CD14-positive monocyte (primary cell): ENCODE results near the gene SPACDR. TPM values are rescaled to one million over a fixed set of nuclear protein-coding genes. Genes with fewer than 3 reads are reported as not detected.

Experiments used
- DNase-seq, 3 donors: peaks; one replicate each; pipeline ENCODE4 v3.0.0-alpha.2; 2011 to 2022
- H2AFZ ChIP-seq: 2 replicates; pipeline ENCODE4 v1.6.0; 2012; ENCODE audit warnings: mild to moderate bottlenecking, low read depth, low read length, inconsistent platforms; ENCODE audit not compliant: insufficient read depth, poor library complexity, severe bottlenecking
- H3K27ac ChIP-seq, 2 donors: 1 replicate in 1 of 2; 2 replicates in 1 of 2; pipeline ENCODE4 v1.5.1; 2012 to 2013; ENCODE audit warnings: low read length in 2 of 2, control low read depth in 1 of 2, inconsistent platforms in 1 of 2, low read depth in 1 of 2, mild to moderate bottlenecking in 1 of 2
- H3K27me3 ChIP-seq, 2 donors: one replicate each; pipeline versions ENCODE4 v1.6.0 to v1.6.1; 2011 to 2013; ENCODE audit warnings: low read length in 2 of 2; ENCODE audit not compliant: control insufficient read depth in 2 of 2, insufficient read depth in 2 of 2
- H3K36me3 ChIP-seq, 2 donors: replicated peaks in 1 of 2; 1 replicate in 1 of 2; 2 replicates in 1 of 2; pipeline versions ENCODE4 v1.5.1 to v1.6.1; 2012 to 2013; ENCODE audit warnings: low read length in 2 of 2, control low read depth in 1 of 2, inconsistent platforms in 1 of 2, mild to moderate bottlenecking in 1 of 2; ENCODE audit not compliant: insufficient read depth in 2 of 2, control insufficient read depth in 1 of 2
- H3K4me1 ChIP-seq, 2 donors: 1 replicate in 1 of 2; 2 replicates in 1 of 2; pipeline versions ENCODE4 v1.5.1 to v1.6.1; 2012 to 2013; ENCODE audit warnings: low read length in 2 of 2, control low read depth in 1 of 2, inconsistent platforms in 1 of 2, mild to moderate bottlenecking in 1 of 2, moderate library complexity in 1 of 2; ENCODE audit not compliant: insufficient read depth in 2 of 2, control insufficient read depth in 1 of 2
- H3K4me2 ChIP-seq: replicated peaks from 2 replicates; pipeline ENCODE3; 2012; ENCODE audit warnings: low read length, moderate library complexity, mild to moderate bottlenecking; ENCODE audit not compliant: poor library complexity, severe bottlenecking; ENCODE audit errors: extremely low read depth
- H3K4me3 ChIP-seq, 3 experiments: fragments of 200-600 bp in 1 of 3; sonication (generic) in 1 of 3; replicated peaks in 1 of 3; 1 replicate in 2 of 3; 2 replicates in 1 of 3; pipeline ENCODE4 v1.5.1; 2011 to 2013; ENCODE audit warnings: low read length in 3 of 3, mild to moderate bottlenecking in 3 of 3, control low read depth in 2 of 3, low read depth in 2 of 3, inconsistent platforms in 1 of 3, moderate library complexity in 1 of 3
- H3K79me2 ChIP-seq: 2 replicates; pipeline ENCODE4 v1.6.0; 2012; ENCODE audit warnings: mild to moderate bottlenecking, control low read depth, inconsistent platforms, low read length, moderate library complexity; ENCODE audit not compliant: insufficient read depth
- H3K9ac ChIP-seq: 2 replicates; pipeline ENCODE4 v1.6.0; 2017; ENCODE audit warnings: low read length, mild to moderate bottlenecking; ENCODE audit not compliant: insufficient read depth, poor library complexity, severe bottlenecking
- H3K9me3 ChIP-seq, 2 donors: replicated peaks in 1 of 2; 1 replicate in 1 of 2; 2 replicates in 1 of 2; pipeline versions ENCODE4 v1.5.1 to v1.6.1; 2012 to 2013; ENCODE audit warnings: low read length in 2 of 2, control low read depth in 1 of 2; ENCODE audit not compliant: control insufficient read depth in 1 of 2, insufficient read depth in 1 of 2
- H4K20me1 ChIP-seq: 2 replicates; pipeline ENCODE4 v1.6.0; 2012; ENCODE audit warnings: mild to moderate bottlenecking, low read length, control low read depth, moderate library complexity; ENCODE audit not compliant: insufficient read depth
- H3K27ac Mint-ChIP-seq, 7 donors: one replicate each; pipeline ENCODE4 v1.8.0; 2020; ENCODE audit warnings: mild to moderate bottlenecking in 7 of 7, mixed read lengths in 7 of 7, moderate library complexity in 6 of 7, inconsistent platforms in 2 of 7
- H3K27me3 Mint-ChIP-seq, 3 donors: one replicate each; pipeline ENCODE4 v1.8.0; 2021 to 2022; ENCODE audit warnings: low read depth in 3 of 3, mild to moderate bottlenecking in 3 of 3, mixed read lengths in 3 of 3, moderate library complexity in 3 of 3, inconsistent platforms in 1 of 3
- H3K36me3 Mint-ChIP-seq, 2 donors: one replicate each; pipeline ENCODE4 v1.8.0; 2020; ENCODE audit warnings: mixed read lengths in 2 of 2, inconsistent platforms in 1 of 2, mild to moderate bottlenecking in 1 of 2
- H3K4me1 Mint-ChIP-seq: one replicate; pipeline ENCODE4 v1.8.0; 2020; ENCODE audit warnings: mild to moderate bottlenecking, mixed read lengths
- H3K4me3 Mint-ChIP-seq, 2 donors: one replicate each; pipeline ENCODE4 v1.8.0; 2020; ENCODE audit warnings: mild to moderate bottlenecking in 2 of 2, mixed read lengths in 2 of 2, moderate library complexity in 1 of 2
- H3K9me3 Mint-ChIP-seq, 7 donors: one replicate each; pipeline ENCODE4 v1.8.0; 2020 to 2022; ENCODE audit warnings: mixed read lengths in 7 of 7, mild to moderate bottlenecking in 6 of 7, moderate library complexity in 6 of 7, inconsistent platforms in 2 of 7
- WGBS: methylation state at CpG from one replicate; pipeline ENCODE4 v1.1.5; 2013; ENCODE audit warnings: missing lambda C conversion rate; ENCODE audit not compliant: insufficient coverage; 5-methylcytosine and 5-hydroxymethylcytosine counted together
- intact Hi-C, 2 donors: fragments of 100-400 bp; cut with micrococcal nuclease; formaldehyde crosslinking; loops; one replicate each; pipeline versions ENCODE4 v1.15.0 to v1.15.1; 2023
- polyA plus RNA-seq, 3 donors: library from polyadenylated mRNA; depleted of rRNA in 1 of 3; unstranded in 2 of 3; stranded (reverse) in 1 of 3; fragments of 300-500 nt in 2 of 3; fragments of >200 nt in 1 of 3; fragmentation: Illumina TruSeq in 2 of 3; gene quantifications; 1 replicate in 2 of 3; 2 replicates in 1 of 3; pipeline ENCODE4 v1.2.3, GENCODE V29; 2012 to 2021
- TF ChIP-seq, protein P1 (sequence below): fragments of 200-600 bp; IDR thresholded peaks from one replicate; pipeline ENCODE4 v1.8.0; 2022; ENCODE audit warnings: antibody characterized with exemption, mild to moderate bottlenecking

Gene SPACDR
- polyA plus RNA-seq, 3 donors = 0.40 to 2.5 TPM; not detected in 1

DNA sequence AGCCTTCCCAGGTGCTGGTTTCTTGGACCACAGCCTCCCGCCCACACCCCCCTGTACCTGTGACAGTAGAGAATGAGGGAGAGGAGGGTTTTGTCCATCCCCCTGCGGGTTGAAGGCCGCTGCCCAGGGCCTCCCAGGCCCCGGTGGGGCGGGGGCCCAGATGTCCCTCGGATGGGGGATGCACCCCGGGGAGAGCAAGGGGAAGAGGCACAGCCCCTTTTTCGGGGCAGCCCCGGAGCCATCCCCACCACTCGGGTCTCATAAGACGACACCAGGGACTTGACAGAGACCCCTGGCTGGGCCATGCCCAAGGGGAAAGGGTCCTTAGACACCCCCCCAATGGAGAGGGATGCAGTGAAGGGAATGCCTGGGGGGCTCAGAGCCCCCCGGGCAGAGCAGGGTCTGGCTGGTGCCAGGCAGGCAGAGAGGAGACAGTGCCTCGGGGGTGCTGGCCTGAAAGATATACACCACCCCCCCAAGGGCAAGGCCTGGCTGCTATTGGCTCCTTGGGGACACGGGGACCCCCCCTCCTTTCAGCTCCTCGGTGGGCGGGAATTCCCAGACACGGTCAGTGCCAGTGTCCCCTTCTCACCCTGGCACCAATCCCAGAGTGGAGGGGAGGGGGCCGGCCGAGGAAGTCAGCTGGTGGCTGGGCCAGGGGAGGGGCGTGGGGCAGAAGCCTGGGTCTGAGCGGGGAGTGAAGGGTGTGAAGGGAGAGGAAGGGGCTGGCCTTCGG is 3.7 kb upstream of the SPACDR start:
- Histone ChIP-seq H3K27ac (no peak overlapping the region), H3K79me2 (no peaks in the 10 kb centered on the region), H3K4me1 (peaks cover 5 to 8% of the 10 kb centered on the region in 2 donors), H3K36me3 (peaks cover 38 to 76% of the 10 kb centered on the region in 2 donors), H3K4me3 (no peak overlapping the region), H4K20me1 (peaks cover 84% of the 10 kb centered on the region), H3K4me2 (no peak overlapping the region), H3K9ac (no peak overlapping the region), H3K27me3 (no peaks in the 10 kb centered on the region), H2AFZ (no peak overlapping the region), H3K9me3 (no peaks in the 10 kb centered on the region)
- intact Hi-C loops = loop anchor here (2.0 to 5.0 kb wide), 2 partner anchors 15 to 94 kb away; partner anchors contain the start of gene NYAP1 (in 1 of the 2)
- WGBS = 100% methylated on average over 2 of the region's 22 CpGs
- peaks cover 0 to 3% (median 0%) of the 10 kb centered on the region in 3 donors for H3K27me3 Mint-ChIP-seq
- no peak overlapping the region for H3K27ac Mint-ChIP-seq
- H3K4me1 Mint-ChIP-seq = peaks cover 17% of the 10 kb centered on the region
- no peak for DNase-seq
- no peak overlapping the region for H3K4me3 Mint-ChIP-seq
- H3K9me3 Mint-ChIP-seq = no peaks in the 10 kb centered on the region
- peaks cover 33 to 71% of the 10 kb centered on the region in 2 donors for H3K36me3 Mint-ChIP-seq
- TF ChIP-seq, protein P1, sequence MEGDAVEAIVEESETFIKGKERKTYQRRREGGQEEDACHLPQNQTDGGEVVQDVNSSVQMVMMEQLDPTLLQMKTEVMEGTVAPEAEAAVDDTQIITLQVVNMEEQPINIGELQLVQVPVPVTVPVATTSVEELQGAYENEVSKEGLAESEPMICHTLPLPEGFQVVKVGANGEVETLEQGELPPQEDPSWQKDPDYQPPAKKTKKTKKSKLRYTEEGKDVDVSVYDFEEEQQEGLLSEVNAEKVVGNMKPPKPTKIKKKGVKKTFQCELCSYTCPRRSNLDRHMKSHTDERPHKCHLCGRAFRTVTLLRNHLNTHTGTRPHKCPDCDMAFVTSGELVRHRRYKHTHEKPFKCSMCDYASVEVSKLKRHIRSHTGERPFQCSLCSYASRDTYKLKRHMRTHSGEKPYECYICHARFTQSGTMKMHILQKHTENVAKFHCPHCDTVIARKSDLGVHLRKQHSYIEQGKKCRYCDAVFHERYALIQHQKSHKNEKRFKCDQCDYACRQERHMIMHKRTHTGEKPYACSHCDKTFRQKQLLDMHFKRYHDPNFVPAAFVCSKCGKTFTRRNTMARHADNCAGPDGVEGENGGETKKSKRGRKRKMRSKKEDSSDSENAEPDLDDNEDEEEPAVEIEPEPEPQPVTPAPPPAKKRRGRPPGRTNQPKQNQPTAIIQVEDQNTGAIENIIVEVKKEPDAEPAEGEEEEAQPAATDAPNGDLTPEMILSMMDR = no peak

- TF ChIP-seq, protein P1 = no peak
- H3K36me3 ChIP-seq = peaks cover 36 to 69% of the 10 kb centered on the region in 2 donors
- no peak overlapping the region for H3K9ac ChIP-seq
- H2AFZ ChIP-seq = no peak overlapping the region
- Mint-ChIP-seq H3K9me3 (no peaks in the 10 kb centered on the region), H3K27me3 (no peaks in the 10 kb centered on the region), H3K27ac (peak overlapping the region in 1 of 7 donors; percentile 37), H3K4me3 (no peak overlapping the region), H3K4me1 (peaks cover 14% of the 10 kb centered on the region), H3K36me3 (peaks cover 34 to 72% of the 10 kb centered on the region in 2 donors)
- H3K4me1 ChIP-seq = peaks cover 3 to 6% of the 10 kb centered on the region in 2 donors
- H3K4me2 ChIP-seq = no peak overlapping the region
- H3K79me2 ChIP-seq = no peaks in the 10 kb centered on the region
- no peak overlapping the region for H3K4me3 ChIP-seq
- H3K27ac ChIP-seq = no peak overlapping the region
- intact Hi-C loops = loop anchor here in 1 of 2 donors (5.0 kb wide), 1 partner anchor 95 kb away; no protein-coding TSS in a partner anchor
- no peak for DNase-seq
- H4K20me1 ChIP-seq = peaks cover 75% of the 10 kb centered on the region
- no peaks in the 10 kb centered on the region for H3K27me3 ChIP-seq
- no peaks in the 10 kb centered on the region for H3K9me3 ChIP-seq
- 85% methylated on average over 11 of the region's 32 CpGs for WGBS
These were observed 2.9 kb upstream of the SPACDR start for GRCh38 chr7:100466653-100467605.
